ENCODE results near the gene TMEM114.

Gene TMEM114

DNA sequence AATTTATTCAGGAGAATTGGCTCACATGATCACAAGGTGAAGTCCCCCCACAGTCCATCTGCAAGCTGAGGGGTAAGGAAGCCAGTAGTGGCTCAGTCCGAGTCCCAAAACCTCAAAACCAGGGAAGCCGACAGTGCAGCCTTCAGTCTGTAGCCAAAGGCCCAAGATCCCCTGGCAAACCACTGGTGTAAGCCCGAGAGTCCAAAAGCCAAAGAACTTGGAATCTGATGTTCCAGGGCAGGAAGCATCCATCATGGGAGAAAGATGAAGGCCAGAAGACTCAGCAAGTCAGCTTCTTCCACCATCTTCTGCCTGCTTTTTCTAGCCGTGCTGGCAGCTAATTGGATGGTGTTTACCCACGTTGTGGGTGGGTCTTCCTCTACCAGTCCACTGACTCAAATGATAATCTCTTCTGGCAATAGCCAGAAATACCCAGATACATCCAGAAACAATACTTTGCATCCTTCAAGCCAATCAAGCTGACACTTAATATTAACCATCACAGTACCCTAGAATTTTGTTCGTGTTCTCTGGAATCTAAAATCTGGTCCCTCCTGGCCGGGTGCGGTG is 40.4 kb downstream of the TMEM114 start:
- DNase-seq (ENCODE audit: low read depth): no peak
- TF ChIP-seq, protein P1, sequence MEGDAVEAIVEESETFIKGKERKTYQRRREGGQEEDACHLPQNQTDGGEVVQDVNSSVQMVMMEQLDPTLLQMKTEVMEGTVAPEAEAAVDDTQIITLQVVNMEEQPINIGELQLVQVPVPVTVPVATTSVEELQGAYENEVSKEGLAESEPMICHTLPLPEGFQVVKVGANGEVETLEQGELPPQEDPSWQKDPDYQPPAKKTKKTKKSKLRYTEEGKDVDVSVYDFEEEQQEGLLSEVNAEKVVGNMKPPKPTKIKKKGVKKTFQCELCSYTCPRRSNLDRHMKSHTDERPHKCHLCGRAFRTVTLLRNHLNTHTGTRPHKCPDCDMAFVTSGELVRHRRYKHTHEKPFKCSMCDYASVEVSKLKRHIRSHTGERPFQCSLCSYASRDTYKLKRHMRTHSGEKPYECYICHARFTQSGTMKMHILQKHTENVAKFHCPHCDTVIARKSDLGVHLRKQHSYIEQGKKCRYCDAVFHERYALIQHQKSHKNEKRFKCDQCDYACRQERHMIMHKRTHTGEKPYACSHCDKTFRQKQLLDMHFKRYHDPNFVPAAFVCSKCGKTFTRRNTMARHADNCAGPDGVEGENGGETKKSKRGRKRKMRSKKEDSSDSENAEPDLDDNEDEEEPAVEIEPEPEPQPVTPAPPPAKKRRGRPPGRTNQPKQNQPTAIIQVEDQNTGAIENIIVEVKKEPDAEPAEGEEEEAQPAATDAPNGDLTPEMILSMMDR (conservative IDR thresholded peaks at IDR 0.05; ENCODE audit: low read depth, low read length): no peak
- no peak overlapping the region for H3K4me3 ChIP-seq (ENCODE audit: low read length)

DNA sequence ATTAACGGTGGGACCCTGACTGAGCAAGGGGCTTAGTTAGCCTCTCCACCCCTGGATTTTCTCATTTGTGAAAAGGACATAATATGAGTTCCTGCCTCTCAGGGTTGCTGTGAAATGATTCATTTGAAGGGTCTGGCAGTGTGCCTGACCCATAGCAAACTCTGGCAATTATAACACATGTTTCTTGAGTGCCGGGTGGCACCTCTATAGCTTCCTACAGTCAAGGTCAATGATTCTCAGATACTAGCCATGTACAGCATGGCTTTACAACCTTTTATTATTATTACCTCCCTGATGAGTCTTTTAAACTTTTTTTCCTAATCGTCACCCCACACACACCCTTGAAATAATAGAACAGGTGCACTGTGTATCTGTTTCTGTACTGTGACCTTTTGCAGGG is 42.1 kb downstream of the TMEM114 start:
- DNase-seq (ENCODE audit: low read depth): no peak
- no peak overlapping the region for H3K4me3 ChIP-seq (ENCODE audit: low read length)
- TF ChIP-seq, protein P1 (conservative IDR thresholded peaks at IDR 0.05; ENCODE audit: low read depth, low read length): no peak

DNA sequence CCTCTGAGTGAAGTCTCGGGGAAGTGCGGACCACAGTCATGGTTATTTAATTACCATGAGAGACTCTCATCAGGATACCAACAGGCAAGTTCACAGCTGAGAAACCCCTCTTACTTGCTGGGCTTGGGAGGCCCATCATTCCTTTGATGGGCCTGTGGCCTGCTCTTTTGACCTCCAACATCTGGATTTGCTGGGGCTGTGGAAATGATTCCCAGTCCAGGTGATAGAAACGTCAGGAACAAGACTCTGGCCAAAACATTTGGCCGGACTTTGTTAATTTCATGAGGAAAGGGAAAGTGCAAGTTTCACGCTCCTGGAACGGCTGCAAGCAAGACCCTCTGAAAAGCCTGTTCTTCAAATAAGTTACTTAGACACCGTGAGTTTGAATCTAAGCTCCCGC is 42.5 kb downstream of the TMEM114 start:
- no peak for DNase-seq (ENCODE audit: low read depth)
- no peak overlapping the region for H3K4me3 ChIP-seq (ENCODE audit: low read length)
- TF ChIP-seq, protein P1 (conservative IDR thresholded peaks at IDR 0.05; ENCODE audit: low read depth, low read length): no peak

DNA sequence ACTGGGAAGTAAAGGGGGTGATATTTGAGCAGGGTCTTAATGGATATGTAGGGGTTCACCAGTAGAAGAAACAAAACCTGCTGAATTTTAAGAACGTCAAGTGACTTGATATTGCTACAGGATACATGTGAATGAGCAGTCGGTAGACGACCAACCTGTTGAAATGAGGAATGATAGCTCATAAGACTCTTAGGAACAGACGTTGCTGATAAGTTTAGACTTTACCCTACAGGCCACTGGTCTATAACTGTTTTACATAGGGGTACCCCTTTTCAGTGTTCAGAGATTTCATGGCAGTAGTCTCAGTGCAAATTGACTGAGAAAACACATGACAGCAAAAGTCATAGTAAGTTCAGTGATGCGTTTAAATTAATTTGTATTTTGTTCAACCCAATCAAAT is 45.9 kb downstream of the TMEM114 start:
- no peak for DNase-seq (ENCODE audit: low read depth)
- H3K4me3 ChIP-seq (ENCODE audit: low read length): no peak overlapping the region
- TF ChIP-seq, protein P1 (conservative IDR thresholded peaks at IDR 0.05; ENCODE audit: low read depth, low read length): no peak

DNA sequence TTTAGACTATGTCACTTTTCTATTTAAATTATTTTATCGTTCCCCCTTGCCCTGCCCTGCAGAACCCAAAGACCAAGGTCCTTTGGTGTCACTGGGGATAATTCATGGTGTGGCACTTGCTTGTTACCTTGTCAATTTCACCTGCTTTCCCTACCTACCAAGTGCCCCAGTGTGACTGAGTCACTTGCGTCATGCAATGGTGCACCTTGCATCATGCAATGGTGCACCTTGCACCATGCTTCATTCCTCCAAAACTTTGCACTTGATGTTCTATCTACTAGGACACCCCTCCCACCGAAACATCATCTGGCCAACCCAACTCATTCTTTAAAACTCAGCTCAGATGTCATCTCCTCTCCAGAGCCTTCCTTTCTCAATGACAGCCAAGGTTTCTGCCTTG is 47.1 kb downstream of the TMEM114 start:
- TF ChIP-seq, protein P1 (conservative IDR thresholded peaks at IDR 0.05; ENCODE audit: low read depth, low read length): no peak
- DNase-seq (ENCODE audit: low read depth): no peak
- no peak overlapping the region for H3K4me3 ChIP-seq (ENCODE audit: low read length)

DNA sequence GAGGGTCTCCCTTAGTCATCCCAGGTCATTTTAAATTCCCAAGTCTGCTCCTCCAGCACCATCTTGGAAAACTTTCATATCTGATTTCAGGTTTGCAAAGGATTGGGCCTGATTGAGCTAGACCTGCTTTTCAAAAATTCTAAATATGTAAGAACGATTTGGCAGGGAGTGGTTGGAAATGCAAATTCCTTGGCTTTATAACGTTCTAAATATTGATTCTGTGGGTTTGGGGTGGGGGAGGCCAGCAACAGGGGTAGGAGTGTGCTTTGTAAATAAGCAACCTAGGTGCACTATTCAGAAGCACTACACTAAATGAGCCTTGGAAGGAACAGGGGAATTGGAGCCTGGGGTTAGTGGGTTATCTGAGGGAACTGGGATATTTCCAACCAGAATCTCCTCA is 47.9 kb downstream of the TMEM114 start:
- TF ChIP-seq, protein P1 (conservative IDR thresholded peaks at IDR 0.05; ENCODE audit: low read depth, low read length): no peak
- no peak for DNase-seq (ENCODE audit: low read depth)
- no peak overlapping the region for H3K4me3 ChIP-seq (ENCODE audit: low read length)

DNA sequence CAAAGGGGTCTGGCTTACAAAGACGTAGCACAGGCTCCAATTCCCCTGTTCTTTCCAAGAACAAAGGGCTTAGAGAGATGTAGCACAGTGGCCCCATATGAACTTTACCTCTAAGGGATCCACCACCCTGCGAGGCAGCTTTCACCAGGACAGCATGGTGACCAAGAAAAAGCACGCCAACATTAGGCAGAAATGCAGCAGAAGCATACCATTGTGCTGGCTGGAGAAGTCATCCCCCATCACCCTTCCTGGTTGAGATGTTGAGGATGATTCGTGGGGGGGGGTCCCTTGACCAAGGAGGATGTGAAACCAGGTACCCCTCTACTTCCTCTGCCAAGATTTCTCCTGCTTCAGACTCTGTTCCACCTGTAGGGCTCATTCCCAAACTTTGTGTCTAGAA is 48.4 kb downstream of the TMEM114 start:
- no peak overlapping the region for H3K4me3 ChIP-seq (ENCODE audit: low read length)
- TF ChIP-seq, protein P1 (conservative IDR thresholded peaks at IDR 0.05; ENCODE audit: low read depth, low read length): no peak
- DNase-seq (ENCODE audit: low read depth): no peak
